Nephron (organoid): ENCODE data around the gene UBE2K.
"Not testable (repeated sequence)": the region's sequence is repeated elsewhere in the genome, so short reads cannot be mapped to it uniquely, and the experiment has no call there.

ENCODE experiments used
- H3K27ac Mint-ChIP-seq, 3 experiments: 2 replicates each; pipeline ENCODE4 v1.8.0; 2020; ENCODE audit warnings: mixed read lengths in 3 of 3, mild to moderate bottlenecking in 2 of 3, moderate library complexity in 1 of 3
- H3K27me3 Mint-ChIP-seq: 2 replicates; pipeline ENCODE4 v1.8.0; 2021; ENCODE audit warnings: low read depth, mild to moderate bottlenecking, moderate library complexity, mixed read lengths
- H3K36me3 Mint-ChIP-seq: 2 replicates; pipeline ENCODE4 v1.8.0; 2020; ENCODE audit warnings: low read depth, mixed read lengths
- H3K4me1 Mint-ChIP-seq: 2 replicates; pipeline ENCODE4 v1.8.0; 2020; ENCODE audit warnings: mixed read lengths
- H3K4me3 Mint-ChIP-seq, 3 experiments: 2 replicates each; pipeline ENCODE4 v1.8.0; 2020; ENCODE audit warnings: mild to moderate bottlenecking in 3 of 3, mixed read lengths in 3 of 3, moderate library complexity in 2 of 3
- H3K9me3 Mint-ChIP-seq: 2 replicates; pipeline ENCODE4 v1.8.0; 2020; ENCODE audit warnings: mixed read lengths
- TF ChIP-seq, protein P1 (sequence below), 3 experiments: fragments of 200-600 bp; sonication (generic); IDR thresholded peaks; one replicate each; pipeline ENCODE4 v1.5.0; 2021; ENCODE audit warnings: antibody characterized with exemption in 3 of 3; ENCODE audit not compliant: unreplicated experiment in 3 of 3

UBE2K gene

DNA sequence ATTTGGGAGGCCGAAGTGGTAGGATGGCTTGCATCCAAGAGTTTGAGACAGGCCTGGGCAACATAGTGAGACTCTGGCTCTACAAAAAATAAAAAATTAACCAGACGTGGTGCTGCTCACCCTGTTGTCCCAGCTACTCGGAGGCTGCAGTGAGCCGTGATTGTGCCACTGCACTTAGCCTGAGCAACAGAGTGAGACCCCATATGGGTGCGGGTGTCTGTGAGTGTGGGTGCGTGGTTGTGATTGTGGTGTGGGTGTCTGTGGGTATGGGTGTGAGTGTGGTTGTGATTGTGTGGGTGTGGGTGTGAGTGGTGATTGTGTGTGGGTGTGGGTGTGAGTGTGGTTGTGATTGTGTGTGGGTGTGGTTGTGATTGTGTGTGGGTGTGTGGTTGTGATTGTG is 114.6 kb downstream of the UBE2K start:
- H3K4me3 Mint-ChIP-seq: no peak overlapping the region
- H3K27me3 Mint-ChIP-seq: peaks cover 4% of the 10 kb centered on the region
- peaks cover 5% of the 10 kb centered on the region for H3K36me3 Mint-ChIP-seq
- H3K4me1 Mint-ChIP-seq: peaks cover 6% of the 10 kb centered on the region
- peaks cover 8% of the 10 kb centered on the region for H3K9me3 Mint-ChIP-seq
- no peak overlapping the region for H3K27ac Mint-ChIP-seq
- TF ChIP-seq, protein P1, sequence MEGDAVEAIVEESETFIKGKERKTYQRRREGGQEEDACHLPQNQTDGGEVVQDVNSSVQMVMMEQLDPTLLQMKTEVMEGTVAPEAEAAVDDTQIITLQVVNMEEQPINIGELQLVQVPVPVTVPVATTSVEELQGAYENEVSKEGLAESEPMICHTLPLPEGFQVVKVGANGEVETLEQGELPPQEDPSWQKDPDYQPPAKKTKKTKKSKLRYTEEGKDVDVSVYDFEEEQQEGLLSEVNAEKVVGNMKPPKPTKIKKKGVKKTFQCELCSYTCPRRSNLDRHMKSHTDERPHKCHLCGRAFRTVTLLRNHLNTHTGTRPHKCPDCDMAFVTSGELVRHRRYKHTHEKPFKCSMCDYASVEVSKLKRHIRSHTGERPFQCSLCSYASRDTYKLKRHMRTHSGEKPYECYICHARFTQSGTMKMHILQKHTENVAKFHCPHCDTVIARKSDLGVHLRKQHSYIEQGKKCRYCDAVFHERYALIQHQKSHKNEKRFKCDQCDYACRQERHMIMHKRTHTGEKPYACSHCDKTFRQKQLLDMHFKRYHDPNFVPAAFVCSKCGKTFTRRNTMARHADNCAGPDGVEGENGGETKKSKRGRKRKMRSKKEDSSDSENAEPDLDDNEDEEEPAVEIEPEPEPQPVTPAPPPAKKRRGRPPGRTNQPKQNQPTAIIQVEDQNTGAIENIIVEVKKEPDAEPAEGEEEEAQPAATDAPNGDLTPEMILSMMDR (IDR thresholded peaks at IDR 0.05; ENCODE audit: unreplicated experiment in 3 of 3): no peak

DNA sequence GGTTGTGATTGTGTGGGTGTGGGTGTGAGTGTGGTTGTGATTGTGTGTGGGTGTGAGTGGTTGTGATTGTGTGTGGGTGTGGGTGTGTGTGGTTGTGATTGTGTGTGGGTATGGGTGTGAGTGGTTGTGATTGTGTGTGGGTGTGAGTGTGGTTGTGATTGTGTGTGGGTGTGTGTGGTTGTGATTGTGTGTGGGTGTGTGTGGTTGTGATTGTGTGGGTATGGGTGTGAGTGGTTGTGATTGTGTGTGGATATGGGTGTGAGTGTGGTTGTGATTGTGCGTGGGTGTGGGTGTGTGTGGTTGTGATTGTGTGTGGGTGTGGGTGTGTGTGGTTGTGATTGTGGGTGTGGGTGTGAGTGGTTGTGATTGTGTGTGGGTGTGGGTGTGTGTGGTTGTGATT is 115.1 kb downstream of the UBE2K start:
- H3K36me3 Mint-ChIP-seq, H3K27ac Mint-ChIP-seq, H3K4me1 Mint-ChIP-seq, H3K4me3 Mint-ChIP-seq, H3K27me3 Mint-ChIP-seq, H3K9me3 Mint-ChIP-seq: not testable (repeated sequence)

DNA sequence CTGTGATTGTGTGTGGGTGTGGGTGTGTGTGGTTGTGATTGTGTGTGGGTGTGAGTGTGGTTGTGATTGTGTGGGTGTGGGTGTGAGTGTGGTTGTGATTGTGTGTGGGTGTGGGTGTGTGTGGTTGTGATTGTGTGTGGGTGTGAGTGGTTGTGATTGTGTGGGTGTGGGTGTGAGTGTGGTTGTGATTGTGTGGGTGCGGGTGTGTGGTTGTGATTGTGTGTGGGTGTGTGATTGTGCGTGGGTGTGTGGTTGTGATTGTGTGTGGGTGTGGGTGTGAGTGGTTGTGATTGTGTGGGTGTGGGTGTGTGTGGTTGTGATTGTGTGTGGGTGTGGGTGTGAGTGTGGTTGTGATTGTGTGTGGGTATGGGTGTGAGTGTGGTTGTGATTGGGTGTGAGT is 115.8 kb downstream of the UBE2K start:
- H3K4me1 Mint-ChIP-seq: not testable (repeated sequence)

DNA sequence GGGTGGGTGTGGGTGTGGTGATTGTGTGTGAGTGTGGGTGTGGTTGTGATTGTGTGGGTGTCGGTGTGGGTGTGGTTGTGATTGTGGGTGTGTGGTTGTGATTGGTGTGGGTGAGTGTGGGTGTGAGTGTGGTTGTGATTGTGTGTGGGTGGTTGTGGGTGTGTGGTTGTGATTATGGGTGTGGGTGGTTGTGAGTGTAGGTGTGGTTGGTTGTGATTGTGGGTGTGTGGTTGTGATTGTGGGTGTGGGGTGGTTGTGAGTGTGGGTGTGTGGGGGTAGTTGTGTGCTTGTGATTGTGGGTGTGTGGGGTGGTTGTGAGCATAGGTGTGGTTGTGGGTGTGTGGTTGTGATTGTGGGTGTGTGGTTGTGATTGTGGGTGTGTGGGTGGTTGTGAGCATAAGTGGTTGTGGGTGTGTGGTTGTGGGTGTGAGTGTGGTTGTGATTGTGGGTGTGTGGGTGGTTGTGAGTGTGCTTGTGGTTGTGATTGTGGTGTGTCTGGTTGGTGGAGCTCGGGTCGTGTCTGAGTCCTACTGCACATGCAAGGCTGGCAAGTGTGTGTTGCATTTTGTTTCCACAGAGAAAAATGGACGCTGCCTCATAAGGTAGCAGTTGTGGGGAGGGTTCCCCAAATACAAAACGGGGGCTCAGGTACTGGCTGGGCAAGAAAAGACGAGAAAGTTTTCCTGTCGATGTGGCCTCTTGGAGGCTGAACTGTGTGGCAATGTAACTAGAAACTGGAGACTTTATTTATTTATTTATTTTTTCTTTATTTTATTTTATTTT is 116.7 kb downstream of the UBE2K start:
- Mint-ChIP-seq H3K27ac (no peak overlapping the region), H3K4me1 (peaks cover 6% of the 10 kb centered on the region), H3K4me3 (no peak overlapping the region), H3K36me3 (peaks cover 5% of the 10 kb centered on the region), H3K9me3 (peaks cover 8% of the 10 kb centered on the region), H3K27me3 (peaks cover 4% of the 10 kb centered on the region)
- TF ChIP-seq, protein P1 (IDR thresholded peaks at IDR 0.05; ENCODE audit: unreplicated experiment in 3 of 3): no peak

More for the DNA sequence above, 115.8 kb downstream of the UBE2K start:
- not testable (repeated sequence) for H3K4me3 Mint-ChIP-seq, H3K9me3 Mint-ChIP-seq, H3K27me3 Mint-ChIP-seq, H3K36me3 Mint-ChIP-seq, H3K27ac Mint-ChIP-seq

DNA sequence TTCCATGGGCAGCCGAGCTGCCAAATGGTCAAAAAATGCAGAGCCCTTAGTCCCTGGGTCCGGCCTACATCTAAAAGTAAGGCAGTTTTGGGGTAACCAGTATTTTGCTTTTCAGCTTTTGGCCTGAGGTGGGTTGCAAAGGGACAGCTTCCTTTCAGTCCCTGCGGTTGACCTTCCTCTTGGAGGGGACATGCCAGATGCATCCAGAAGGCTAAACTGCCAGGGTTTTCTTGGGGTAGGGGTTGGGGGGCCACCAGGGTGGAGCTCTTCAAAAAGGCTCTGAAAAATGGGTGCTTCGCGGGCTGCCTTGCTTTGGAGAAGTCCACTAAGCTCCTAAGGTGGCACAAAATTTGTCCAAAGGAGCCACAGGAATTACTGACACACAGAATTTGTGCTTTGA is 120.7 kb downstream of the UBE2K start:
- H3K4me3 Mint-ChIP-seq: no peak overlapping the region
- H3K27me3 Mint-ChIP-seq: peaks cover 4% of the 10 kb centered on the region
- no peaks in the 10 kb centered on the region for H3K9me3 Mint-ChIP-seq
- H3K36me3 Mint-ChIP-seq: peaks cover 14% of the 10 kb centered on the region
- peaks cover 11% of the 10 kb centered on the region for H3K4me1 Mint-ChIP-seq
- TF ChIP-seq, protein P1 (IDR thresholded peaks at IDR 0.05; ENCODE audit: unreplicated experiment in 3 of 3): no peak
- H3K27ac Mint-ChIP-seq: no peak overlapping the region

DNA sequence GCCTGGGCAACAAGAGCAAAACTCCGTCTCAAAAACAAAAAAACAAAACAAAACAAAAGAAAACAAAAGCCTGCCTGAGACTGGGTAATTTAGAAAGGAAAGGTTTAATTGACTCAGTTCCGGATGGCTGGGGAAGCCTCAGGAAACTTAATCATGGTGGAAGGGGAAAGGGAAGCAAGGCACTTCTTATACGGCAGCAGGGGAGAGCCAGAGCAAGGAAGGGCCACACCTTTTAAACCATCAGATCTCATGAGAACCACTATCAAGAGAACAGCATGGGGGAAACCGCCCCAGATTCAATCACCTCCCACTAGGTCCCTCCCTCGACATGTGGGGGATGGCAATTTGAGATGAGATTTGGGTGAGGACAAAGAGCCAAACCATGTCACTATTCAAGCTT is 122.2 kb downstream of the UBE2K start:
- peak overlapping the region in 2 of 3 experiments; percentile 39 to 52 for H3K27ac Mint-ChIP-seq
- TF ChIP-seq, protein P1 (IDR thresholded peaks at IDR 0.05; ENCODE audit: unreplicated experiment in 3 of 3): no peak
- no peaks in the 10 kb centered on the region for H3K9me3 Mint-ChIP-seq
- no peaks in the 10 kb centered on the region for H3K27me3 Mint-ChIP-seq
- H3K4me1 Mint-ChIP-seq: peaks cover 14% of the 10 kb centered on the region
- no peak overlapping the region for H3K4me3 Mint-ChIP-seq
- H3K36me3 Mint-ChIP-seq: peaks cover 24% of the 10 kb centered on the region

DNA sequence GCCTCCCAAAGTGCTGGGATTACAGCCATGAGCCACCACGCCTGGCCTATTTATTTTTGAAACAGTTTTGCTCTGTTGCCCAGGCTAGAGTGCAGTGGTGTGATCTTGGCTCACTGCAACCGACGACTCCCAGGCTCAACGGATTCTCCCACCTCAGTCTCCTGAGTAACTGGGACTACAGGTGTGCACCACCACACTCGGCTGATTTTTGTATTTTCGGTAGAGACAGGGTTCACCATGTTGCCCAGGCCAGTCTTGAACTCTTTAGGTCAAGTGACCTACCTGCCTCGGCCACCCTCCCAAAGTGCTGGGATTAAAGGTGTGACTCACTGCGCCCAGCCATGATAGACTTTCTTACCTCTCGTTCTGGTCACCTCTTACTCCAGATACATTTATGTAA is 124.0 kb downstream of the UBE2K start:
- Mint-ChIP-seq H3K4me3 (no peak overlapping the region), H3K4me1 (peaks cover 13% of the 10 kb centered on the region), H3K36me3 (peaks cover 33% of the 10 kb centered on the region), H3K9me3 (no peaks in the 10 kb centered on the region), H3K27me3 (no peaks in the 10 kb centered on the region), H3K27ac (peak overlapping the region in 2 of 3 experiments; percentile 27 to 43)
- TF ChIP-seq, protein P1 (IDR thresholded peaks at IDR 0.05; ENCODE audit: unreplicated experiment in 3 of 3): no peak
